KMS-11 (cell line): ENCODE results near the gene IL1RAPL1.
"Not testable (repeated sequence)": the region's sequence is repeated elsewhere in the genome, so short reads cannot be mapped to it uniquely, and the experiment has no call there.

Source experiments
- H2AFZ ChIP-seq: fragments of 200-600 bp; sonication (generic); 2 replicates; pipeline ENCODE4 v1.6.1; 2016; ENCODE audit warnings: antibody characterized with exemption, mixed run types, low read depth
- H3K27ac ChIP-seq: fragments of 200-600 bp; sonication (generic); 2 replicates; pipeline ENCODE4 v1.6.1; 2016; ENCODE audit warnings: mild to moderate bottlenecking, mixed run types
- H3K27me3 ChIP-seq: fragments of 200-600 bp; sonication (generic); 2 replicates; pipeline ENCODE4 v1.6.1; 2017; ENCODE audit warnings: mild to moderate bottlenecking, low read depth, mixed run types, moderate library complexity; ENCODE audit not compliant: insufficient read depth
- H3K36me3 ChIP-seq: fragments of 200-600 bp; sonication (generic); 2 replicates; pipeline ENCODE4 v1.6.1; 2017; ENCODE audit warnings: mild to moderate bottlenecking, mixed run types; ENCODE audit not compliant: insufficient read depth
- H3K4me1 ChIP-seq: fragments of 200-600 bp; sonication (generic); 2 replicates; pipeline ENCODE4 v1.6.1; 2016; ENCODE audit warnings: mild to moderate bottlenecking, low read depth, mixed run types; ENCODE audit not compliant: poor library complexity, severe bottlenecking
- H3K4me2 ChIP-seq: fragments of 200-600 bp; sonication (generic); 2 replicates; pipeline ENCODE4 v1.7.0; 2016; ENCODE audit warnings: mild to moderate bottlenecking, mixed run types
- H3K4me3 ChIP-seq: fragments of 200-600 bp; sonication (generic); IDR thresholded peaks from 2 replicates; pipeline ENCODE4 v1.6.1; 2017; ENCODE audit warnings: low read depth, low read length, mixed read lengths; ENCODE audit not compliant: insufficient read depth
- H3K79me2 ChIP-seq: fragments of 200-600 bp; sonication (generic); 2 replicates; pipeline ENCODE4 v1.6.1; 2016; ENCODE audit warnings: low read depth, mixed run types; ENCODE audit not compliant: insufficient read depth
- H3K9ac ChIP-seq: fragments of 200-600 bp; sonication (generic); 2 replicates; pipeline ENCODE4 v1.6.1; 2016; ENCODE audit warnings: mild to moderate bottlenecking, mixed run types
- H4K20me1 ChIP-seq: fragments of 200-600 bp; sonication (generic); 2 replicates; pipeline ENCODE4 v1.6.1; 2016; ENCODE audit warnings: mild to moderate bottlenecking, mixed run types; ENCODE audit not compliant: insufficient read depth
- CTCF ChIP-seq: fragments of 200-600 bp; sonication (generic); conservative IDR thresholded peaks from 2 replicates; pipeline ENCODE4 v1.6.1; 2017; ENCODE audit warnings: low read depth, mild to moderate bottlenecking, antibody characterized with exemption, low read length, moderate library complexity, mixed read lengths

Gene IL1RAPL1

GRCh38 chrX:29299684-29300083, 712.4 kb downstream of the IL1RAPL1 start:
- H3K36me3 ChIP-seq: no peaks in the 10 kb centered on the region
- H3K27me3 ChIP-seq: no peaks in the 10 kb centered on the region
- H3K4me1 ChIP-seq: no peaks in the 10 kb centered on the region
- H4K20me1 ChIP-seq: no peaks in the 10 kb centered on the region
- no peak overlapping the region for H3K4me2 ChIP-seq
- H3K27ac ChIP-seq: no peak overlapping the region
- H3K79me2 ChIP-seq: no peaks in the 10 kb centered on the region
- H3K9ac ChIP-seq: no peak overlapping the region
- no peak overlapping the region for H3K4me3 ChIP-seq
- TF ChIP-seq CTCF: no peak
- H2AFZ ChIP-seq: no peak overlapping the region

GRCh38 chrX:29308726-29309125, 721.5 kb downstream of the IL1RAPL1 start:
- Histone ChIP-seq H2AFZ (no peak overlapping the region), H3K4me3 (no peak overlapping the region), H3K4me1 (no peaks in the 10 kb centered on the region), H4K20me1 (no peaks in the 10 kb centered on the region), H3K36me3 (no peaks in the 10 kb centered on the region), H3K27ac (no peak overlapping the region), H3K9ac (no peak overlapping the region), H3K79me2 (no peaks in the 10 kb centered on the region), H3K4me2 (no peak overlapping the region), H3K27me3 (no peaks in the 10 kb centered on the region)
- no peak for TF ChIP-seq CTCF

GRCh38 chrX:29315931-29316330, 728.7 kb downstream of the IL1RAPL1 start:
- Histone ChIP-seq H4K20me1 (no peaks in the 10 kb centered on the region), H3K4me1 (no peaks in the 10 kb centered on the region), H3K27me3 (no peaks in the 10 kb centered on the region), H3K9ac (no peak overlapping the region), H3K27ac (no peak overlapping the region), H2AFZ (no peak overlapping the region), H3K4me3 (no peak overlapping the region), H3K36me3 (no peaks in the 10 kb centered on the region), H3K4me2 (no peak overlapping the region), H3K79me2 (no peaks in the 10 kb centered on the region)
- TF ChIP-seq CTCF: no peak

- H3K36me3 ChIP-seq: no peaks in the 10 kb centered on the region
- H4K20me1 ChIP-seq: no peaks in the 10 kb centered on the region
- no peak overlapping the region for H3K4me2 ChIP-seq
- no peaks in the 10 kb centered on the region for H3K27me3 ChIP-seq
- TF ChIP-seq CTCF: no peak
- H3K27ac ChIP-seq: no peak overlapping the region
- H2AFZ ChIP-seq: no peak overlapping the region
- no peaks in the 10 kb centered on the region for H3K79me2 ChIP-seq
- no peak overlapping the region for H3K9ac ChIP-seq
- no peaks in the 10 kb centered on the region for H3K4me1 ChIP-seq
- no peak overlapping the region for H3K4me3 ChIP-seq
These were observed 730.8 kb downstream of the IL1RAPL1 start for GRCh38 chrX:29318012-29318411.

GRCh38 chrX:29332429-29332828, 745.2 kb downstream of the IL1RAPL1 start:
- H3K4me3 ChIP-seq, H3K4me2 ChIP-seq, H4K20me1 ChIP-seq, H3K79me2 ChIP-seq, H3K4me1 ChIP-seq, H2AFZ ChIP-seq, H3K9ac ChIP-seq, H3K36me3 ChIP-seq, H3K27ac ChIP-seq, H3K27me3 ChIP-seq: not testable (repeated sequence)

GRCh38 chrX:29333091-29333490, 745.8 kb downstream of the IL1RAPL1 start:
- not testable (repeated sequence) for H3K27ac ChIP-seq, H3K4me2 ChIP-seq

More at GRCh38 chrX:29333091-29333490, 745.8 kb downstream of the IL1RAPL1 start:
- H3K27me3 ChIP-seq, H4K20me1 ChIP-seq, H3K79me2 ChIP-seq, H3K36me3 ChIP-seq, H3K9ac ChIP-seq, H3K4me3 ChIP-seq, H2AFZ ChIP-seq, H3K4me1 ChIP-seq: not testable (repeated sequence)
